M059J (cell line): Measurements from ENCODE around the gene SNCAIP. TPM values are rescaled to one million over a fixed set of nuclear protein-coding genes. Genes with fewer than 3 reads are reported as not detected.
A peak's percentile ranks its signal among the peaks of the same experiment; 100 is the strongest.

ENCODE experiments used
- DNase-seq: peaks from one replicate; pipeline ENCODE4 v3.0.0-alpha.2; 2012; ENCODE audit warnings: low read depth
- total RNA-seq: library from RNA; depleted of rRNA; stranded (reverse); fragments of >200 nt; shearing (Covaris generic); gene quantifications from 2 replicates; pipeline ENCODE4 v1.2.3, GENCODE V29; 2014; rRNA removed

The SNCAIP gene
- total RNA-seq, 1 experiment from 2014 or later = 0.39 TPM

- DNase-seq = peak; percentile 52
Measured at GRCh38 chr5:122500245-122501088, 188.4 kb downstream of the SNCAIP start.

GRCh38 chr5:122501089-122501435, 189.0 kb downstream of the SNCAIP start:
- DNase-seq = no peak

- DNase-seq = no peak
Measured at GRCh38 chr5:122507045-122507444, 195.0 kb downstream of the SNCAIP start.

GRCh38 chr5:122507581-122507980, 195.5 kb downstream of the SNCAIP start:
- DNase-seq = peak; percentile 17

GRCh38 chr5:122508623-122509022, 196.6 kb downstream of the SNCAIP start:
- DNase-seq = no peak

Other genes with a start within 250 kb of the SNCAIP start
- gene LOX, start 234.0 kb upstream of the SNCAIP start, total RNA-seq = 20.9 and 37.7 TPM in 2 replicates
- gene ZNF474, start 182.7 kb upstream of the SNCAIP start, total RNA-seq = not detected in 2 replicates